ENCODE data around the gene MDN1.

Gene MDN1

GRCh38 chr6:89840538-89840937 lies 20.9 kb upstream of the MDN1 start:
- DNase-seq, result no peak
- Histone ChIP-seq H3K79me2 (ENCODE audit: insufficient read depth, low read length) (peaks cover 97% of the 10 kb centered on the region), H3K4me2 (ENCODE audit: insufficient read depth, low read length) (no peak overlapping the region)

DNA sequence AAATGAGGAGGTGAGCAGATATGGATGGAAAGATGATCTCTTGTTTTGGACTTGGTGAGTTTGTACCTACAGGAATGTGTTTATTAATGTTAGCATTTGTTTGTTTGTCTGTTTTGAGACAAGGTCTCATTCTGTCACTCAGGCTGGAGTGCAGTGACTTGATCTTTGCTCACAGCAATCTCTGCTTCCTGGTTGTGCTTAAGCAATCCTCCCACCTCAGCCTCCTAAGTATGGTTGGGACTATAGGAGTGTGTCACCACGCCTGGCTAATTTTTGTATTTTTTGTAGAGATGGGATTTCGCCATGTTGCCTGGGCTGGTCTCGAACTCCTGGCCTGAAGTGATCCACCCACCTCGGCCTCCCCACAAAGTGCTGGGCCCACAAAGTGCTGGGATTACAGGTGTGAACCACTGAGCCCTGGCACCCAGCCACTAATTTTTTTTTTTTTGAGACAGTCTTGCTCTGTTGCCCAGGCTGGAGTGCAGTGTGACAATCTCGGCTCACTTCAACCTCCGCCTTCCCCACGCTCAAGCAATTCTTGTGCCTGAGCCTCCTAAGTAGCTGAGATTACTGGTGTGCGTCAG lies 17.1 kb upstream of the MDN1 start:
- H3K27me3 ChIP-seq (ENCODE audit: insufficient read depth, low read length, poor library complexity), result no peaks in the 10 kb centered on the region
- no peak overlapping the region for H3K4me2 ChIP-seq (ENCODE audit: insufficient read depth, low read length)
- H3K4me1 ChIP-seq (ENCODE audit: insufficient read depth, low read length), result peaks cover 10% of the 10 kb centered on the region; the same call in 1 of the 2 replicates
- 0 out of 3 replicates have a peak, but pooled peaks have one; percentile 20 for ATAC-seq (ENCODE audit: insufficient read depth, low read depth)
- peaks cover 66% of the 10 kb centered on the region for H3K36me3 ChIP-seq (ENCODE audit: insufficient read depth, low read length)
- H3K79me2 ChIP-seq (ENCODE audit: insufficient read depth, low read length), result peaks cover 92% of the 10 kb centered on the region
- no peaks in the 10 kb centered on the region for H3K9me3 ChIP-seq (ENCODE audit: insufficient read depth, low read length, severe bottlenecking)
- no peak overlapping the region for H3K4me3 ChIP-seq (ENCODE audit: low read depth in 1 of 2, low read length in 2 of 2)
- TF ChIP-seq CTCF (IDR thresholded peaks at IDR 0.05; ENCODE audit: borderline replicate concordance, extremely low read depth, low read length, poor library complexity, severe bottlenecking) (no peak), EZH2 (IDR thresholded peaks at IDR 0.05; ENCODE audit: borderline replicate concordance, low read depth, low read length, severe bottlenecking) (no peak)
- peaks cover 31% of the 10 kb centered on the region; the same call in 1 of the 2 replicates for H4K20me1 ChIP-seq (ENCODE audit: insufficient read depth, low read length)
- H2AFZ ChIP-seq (ENCODE audit: low read depth, low read length), result no peak overlapping the region
- no peak for DNase-seq
- H3K9ac ChIP-seq (ENCODE audit: low read depth, low read length), result no peak overlapping the region
- H3K27ac ChIP-seq (ENCODE audit: low read length), result no peak overlapping the region

More at GRCh38 chr6:89840538-89840937, 20.9 kb upstream of the MDN1 start:
- no peak overlapping the region for H3K27ac ChIP-seq (ENCODE audit: low read length)
- H3K4me3 ChIP-seq (ENCODE audit: low read depth in 1 of 2, low read length in 2 of 2), result no peak overlapping the region
- H3K4me1 ChIP-seq (ENCODE audit: insufficient read depth, low read length), result 0 out of 2 replicates have a peak, but pooled peaks cover 5% of the 10 kb centered on the region
- TF ChIP-seq CTCF (IDR thresholded peaks at IDR 0.05; ENCODE audit: borderline replicate concordance, extremely low read depth, low read length, poor library complexity, severe bottlenecking), result no peak
- TF ChIP-seq EZH2 (IDR thresholded peaks at IDR 0.05; ENCODE audit: borderline replicate concordance, low read depth, low read length, severe bottlenecking), result no peak
- H3K27me3 ChIP-seq (ENCODE audit: insufficient read depth, low read length, poor library complexity), result no peaks in the 10 kb centered on the region
- H3K9ac ChIP-seq (ENCODE audit: low read depth, low read length), result no peak overlapping the region
- H3K9me3 ChIP-seq (ENCODE audit: insufficient read depth, low read length, severe bottlenecking), result no peaks in the 10 kb centered on the region
- ATAC-seq (ENCODE audit: insufficient read depth, low read depth), result peak; percentile 28; the same call in 1 of the 3 replicates
- H2AFZ ChIP-seq (ENCODE audit: low read depth, low read length), result no peak overlapping the region
- peaks cover 41% of the 10 kb centered on the region for H4K20me1 ChIP-seq (ENCODE audit: insufficient read depth, low read length)
- H3K36me3 ChIP-seq (ENCODE audit: insufficient read depth, low read length), result peaks cover 47% of the 10 kb centered on the region

DNA sequence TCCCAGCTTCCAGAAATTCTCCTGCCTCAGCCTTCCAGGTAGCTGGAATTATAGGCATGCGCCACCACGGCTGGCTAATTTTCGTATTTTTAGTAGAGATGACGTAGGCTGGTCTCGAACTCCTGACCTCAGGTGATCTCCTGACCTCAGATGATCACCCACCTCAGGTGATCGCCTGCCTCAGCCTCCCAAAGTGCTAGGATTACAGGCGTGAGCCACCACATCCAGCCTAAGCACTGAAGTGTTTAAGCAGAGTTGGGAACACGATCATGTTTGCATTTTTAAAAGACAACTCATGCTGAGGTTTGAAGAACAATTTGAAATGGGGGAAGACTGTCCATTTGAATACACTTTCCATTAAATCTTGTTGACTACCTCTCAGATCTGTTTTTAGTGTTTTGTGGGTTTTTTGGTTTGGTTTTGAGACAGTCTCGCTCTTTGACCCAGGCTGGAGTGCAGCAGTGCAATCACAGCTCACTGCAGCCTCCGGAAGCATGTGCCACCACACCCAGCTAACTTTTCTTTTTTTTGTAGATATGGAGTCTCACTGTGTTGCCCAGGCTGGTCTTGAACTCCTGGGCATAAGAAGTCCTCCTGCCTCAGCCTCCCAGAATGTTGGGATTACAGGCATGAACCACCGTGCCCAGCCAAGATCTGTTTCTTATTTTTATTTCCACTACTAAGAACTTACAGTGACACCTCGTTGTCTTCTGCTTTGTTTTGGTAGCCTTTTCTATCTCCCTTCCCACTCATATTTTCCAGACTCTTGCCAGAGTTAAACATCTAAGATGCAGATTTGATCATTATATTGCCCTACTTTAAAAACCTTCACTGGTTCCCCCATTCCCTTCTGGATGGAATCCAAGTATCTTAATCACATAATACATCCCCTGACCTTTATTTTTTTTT lies 15.5 kb upstream of the MDN1 start:
- peaks cover 70% of the 10 kb centered on the region for H3K36me3 ChIP-seq (ENCODE audit: insufficient read depth, low read length)
- no peak overlapping the region for H3K4me3 ChIP-seq (ENCODE audit: low read depth in 1 of 2, low read length in 2 of 2)
- H3K27me3 ChIP-seq (ENCODE audit: insufficient read depth, low read length, poor library complexity), result no peaks in the 10 kb centered on the region

More for the DNA sequence above, 15.5 kb upstream of the MDN1 start:
- DNase-seq (no peak), ATAC-seq (ENCODE audit: insufficient read depth, low read depth) (no peak)
- Histone ChIP-seq H3K9me3 (ENCODE audit: insufficient read depth, low read length, severe bottlenecking) (no peaks in the 10 kb centered on the region), H4K20me1 (ENCODE audit: insufficient read depth, low read length) (peaks cover 29% of the 10 kb centered on the region; the same call in 1 of the 2 replicates), H3K4me2 (ENCODE audit: insufficient read depth, low read length) (no peak overlapping the region), H3K4me1 (ENCODE audit: insufficient read depth, low read length) (peaks cover 19% of the 10 kb centered on the region), H3K79me2 (ENCODE audit: insufficient read depth, low read length) (peaks cover 92% of the 10 kb centered on the region), H2AFZ (ENCODE audit: low read depth, low read length) (no peak overlapping the region), H3K27ac (ENCODE audit: low read length) (no peak overlapping the region), H3K9ac (ENCODE audit: low read depth, low read length) (no peak overlapping the region)
- no peak for TF ChIP-seq EZH2 (IDR thresholded peaks at IDR 0.05; ENCODE audit: borderline replicate concordance, low read depth, low read length, severe bottlenecking)
- no peak for TF ChIP-seq CTCF (IDR thresholded peaks at IDR 0.05; ENCODE audit: borderline replicate concordance, extremely low read depth, low read length, poor library complexity, severe bottlenecking)

Data from DND-41 (cell line).